GM18868 (cell line): ENCODE data around the gene NADK2.
A peak's percentile ranks its signal among the peaks of the same experiment; 100 is the strongest.
"Not testable (repeated sequence)": the region's sequence is repeated elsewhere in the genome, so short reads cannot be mapped to it uniquely, and the experiment has no call there.

ENCODE experiments used
- ATAC-seq: cut with Tn5 transposase; IDR thresholded peaks from one replicate; pipeline ENCODE4 v1.9.1; 2021; ENCODE audit warnings: mild to moderate bottlenecking, moderate library complexity; ENCODE audit not compliant: unreplicated experiment

NADK2 gene

DNA sequence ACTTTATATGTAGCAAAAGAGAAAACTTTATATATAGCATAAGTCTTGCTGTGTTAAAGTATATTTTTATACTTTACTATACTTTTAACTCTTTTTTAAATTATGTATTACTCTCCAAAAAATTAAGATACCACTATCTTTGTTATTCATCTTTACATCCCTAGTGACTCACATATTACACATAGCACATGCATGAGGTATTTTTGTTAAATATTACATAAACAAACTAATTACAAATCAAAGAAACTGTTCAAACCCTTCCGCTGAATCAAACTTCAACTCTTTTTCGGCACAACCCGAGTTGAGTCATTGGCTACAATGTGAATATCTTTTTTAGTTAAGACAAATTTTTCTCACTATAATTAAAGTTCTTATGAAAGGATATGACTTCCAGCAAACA, 32.1 kb downstream of the NADK2 start:
- ATAC-seq = no peak

DNA sequence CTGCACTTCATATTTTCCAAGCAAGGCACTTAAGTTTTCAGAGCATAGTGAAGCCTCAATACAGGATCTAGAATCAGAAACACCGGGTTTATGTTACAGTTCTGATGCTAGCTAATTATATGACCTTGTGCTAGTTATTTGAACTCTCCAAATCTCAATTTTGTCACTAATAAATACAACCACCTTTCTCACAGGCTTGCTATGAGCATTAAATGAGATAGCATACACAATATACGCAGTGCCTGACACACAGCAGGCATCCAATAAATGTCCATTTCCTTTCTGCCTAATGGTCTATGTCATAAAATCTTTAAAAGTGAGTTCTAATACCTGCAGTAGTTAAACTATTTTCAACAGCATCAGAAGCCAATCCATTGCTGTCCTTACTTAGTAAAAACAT, 32.9 kb downstream of the NADK2 start:
- no peak for ATAC-seq

DNA sequence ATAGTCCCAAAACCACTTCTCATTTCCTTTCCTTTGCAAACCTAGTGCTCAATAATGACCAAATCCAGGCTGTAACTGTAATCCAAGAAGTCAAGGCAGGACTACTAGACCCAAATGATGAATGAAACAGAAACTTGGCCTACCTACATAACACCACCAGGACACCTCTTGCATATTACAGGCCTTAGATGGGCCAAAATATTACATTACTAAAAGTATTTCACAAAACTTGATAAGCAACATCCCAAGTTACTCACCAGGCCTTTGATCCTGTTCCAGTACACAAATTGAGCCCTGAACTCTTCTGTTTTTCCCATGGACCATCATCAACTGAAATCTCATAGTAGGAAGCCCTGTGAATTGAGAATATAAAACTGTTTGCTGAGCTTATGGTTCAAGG, 34.8 kb downstream of the NADK2 start:
- ATAC-seq = no peak

DNA sequence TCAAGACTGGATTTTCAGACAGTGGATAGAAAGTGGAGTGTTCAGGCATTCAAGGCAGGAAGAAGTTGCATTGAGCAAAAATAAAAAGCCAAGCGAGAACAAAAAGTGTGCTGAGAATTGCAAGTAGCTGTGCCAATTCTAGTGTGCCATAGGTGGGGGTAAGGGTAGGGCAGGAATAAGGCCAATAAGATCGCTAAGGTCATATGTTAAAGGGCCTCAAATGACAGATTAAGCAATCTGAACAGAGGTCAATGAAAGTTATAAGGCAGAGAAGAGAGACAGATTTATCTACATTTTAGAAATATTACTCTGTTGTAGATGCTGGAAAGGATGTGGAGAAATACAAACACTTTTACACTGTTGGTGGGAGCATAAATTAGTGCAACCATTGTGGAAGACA, 36.4 kb downstream of the NADK2 start:
- ATAC-seq = no peak

DNA sequence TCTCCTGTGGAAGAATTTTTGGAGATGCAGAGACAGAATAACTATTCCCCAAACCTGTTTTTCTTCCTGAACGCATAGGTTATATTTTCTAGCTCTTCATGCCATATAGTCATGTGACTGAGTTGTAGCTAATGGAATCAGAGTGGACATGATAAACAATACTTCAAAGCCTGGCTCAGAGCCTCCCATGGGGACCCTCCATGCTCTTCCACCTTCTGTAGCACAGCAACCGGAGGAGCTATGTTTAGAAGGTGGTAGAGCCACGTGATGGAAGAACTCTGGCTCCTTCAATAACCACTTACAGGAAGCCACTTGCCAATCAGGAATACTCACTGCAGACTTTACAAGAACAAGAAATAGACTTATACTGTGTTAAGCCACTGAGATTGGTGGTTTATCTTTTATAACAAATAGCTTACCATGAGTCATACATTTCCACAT, 39.2 kb downstream of the NADK2 start:
- no peak for ATAC-seq

DNA sequence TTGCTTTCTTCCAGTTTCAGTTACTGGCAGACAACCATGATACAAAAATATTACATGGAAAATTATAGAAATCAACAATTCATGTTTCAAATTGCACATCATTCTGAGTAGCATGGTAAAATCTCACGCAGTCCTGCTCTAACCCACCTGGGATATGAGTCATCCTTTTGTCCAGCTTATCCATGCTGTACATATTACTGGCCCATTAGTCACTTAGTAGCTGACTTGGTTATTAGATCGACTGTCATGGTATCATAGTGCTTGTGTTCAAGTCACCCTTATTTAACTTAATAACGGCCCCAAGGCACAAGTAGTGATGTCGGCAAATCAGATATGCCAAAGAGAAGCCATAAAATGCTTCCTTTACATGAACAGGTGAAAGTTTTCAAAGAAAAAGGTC, 41.2 kb downstream of the NADK2 start:
- ATAC-seq = no peak

DNA sequence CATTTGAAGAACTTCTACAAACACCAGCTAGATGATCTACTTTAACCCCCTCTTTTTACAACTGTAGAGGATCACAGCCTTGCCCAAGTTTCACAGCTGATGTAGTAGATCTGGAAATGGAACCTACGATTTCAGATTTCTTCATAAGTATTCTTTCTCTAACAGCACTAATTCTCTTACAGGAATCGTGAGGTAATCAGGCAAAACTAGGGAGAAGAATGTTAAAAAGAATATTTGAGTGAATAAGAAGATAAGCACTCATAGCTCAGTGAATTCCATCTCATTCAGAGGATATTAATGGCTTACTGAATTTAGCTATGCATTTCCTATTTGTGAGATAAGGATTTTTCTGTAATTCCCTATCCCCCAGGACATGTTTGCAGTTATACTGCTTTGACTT, 42.1 kb downstream of the NADK2 start:
- ATAC-seq = no peak

DNA sequence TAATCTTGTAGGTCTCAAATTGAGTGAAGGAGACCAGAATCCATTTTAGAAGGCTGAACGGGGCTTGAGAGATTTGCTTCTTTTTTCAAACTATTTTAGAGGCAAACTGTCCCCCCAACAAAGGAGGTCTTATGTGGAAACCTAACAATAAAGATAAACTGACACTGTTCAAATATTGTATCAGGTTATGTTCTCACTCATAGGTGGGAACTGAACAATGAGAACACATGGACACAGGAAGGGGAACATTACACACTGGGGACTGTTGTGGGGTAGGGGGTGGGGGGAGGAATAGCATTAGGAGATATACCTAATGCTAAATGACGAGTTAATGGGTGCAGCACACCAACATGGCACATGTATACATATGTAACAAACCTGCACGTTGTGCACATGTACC, 42.9 kb downstream of the NADK2 start:
- not testable (repeated sequence) for ATAC-seq

DNA sequence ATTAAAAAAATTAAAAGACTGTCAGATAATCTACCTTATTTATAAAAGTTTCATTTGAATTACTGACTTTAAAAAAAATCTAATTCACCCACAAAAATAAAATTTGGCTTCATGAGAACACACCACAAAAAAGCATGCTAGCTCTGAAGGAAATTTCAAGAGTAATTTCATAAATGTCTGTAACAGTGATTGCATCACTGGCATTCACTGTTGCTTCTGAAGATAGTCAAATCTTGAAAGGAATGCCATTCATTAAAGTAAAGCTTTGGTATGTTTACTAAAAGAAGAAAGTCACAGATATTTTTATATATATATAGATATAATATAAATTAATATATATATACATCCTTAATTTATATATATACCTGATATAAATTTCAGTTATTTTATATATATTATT, 43.4 kb downstream of the NADK2 start:
- no peak for ATAC-seq

DNA sequence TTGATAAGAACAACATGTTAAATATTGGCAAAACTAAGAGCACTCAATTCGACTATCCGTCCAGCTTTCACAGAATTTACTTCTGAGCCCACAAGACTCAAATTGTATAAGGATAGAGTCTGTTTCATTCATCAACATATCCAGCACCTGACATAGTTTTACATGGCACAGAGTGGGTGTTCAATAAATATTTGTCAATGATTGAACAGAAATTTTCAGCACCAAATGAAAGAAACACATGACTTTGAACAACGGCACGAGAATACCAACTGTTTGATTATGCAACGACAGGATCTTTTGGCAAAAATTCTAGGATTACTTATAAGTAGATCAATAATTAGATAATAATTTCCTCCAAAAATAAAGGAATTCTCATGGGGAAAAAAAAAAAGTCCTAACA, 48.0 kb downstream of the NADK2 start:
- ATAC-seq = no peak

DNA sequence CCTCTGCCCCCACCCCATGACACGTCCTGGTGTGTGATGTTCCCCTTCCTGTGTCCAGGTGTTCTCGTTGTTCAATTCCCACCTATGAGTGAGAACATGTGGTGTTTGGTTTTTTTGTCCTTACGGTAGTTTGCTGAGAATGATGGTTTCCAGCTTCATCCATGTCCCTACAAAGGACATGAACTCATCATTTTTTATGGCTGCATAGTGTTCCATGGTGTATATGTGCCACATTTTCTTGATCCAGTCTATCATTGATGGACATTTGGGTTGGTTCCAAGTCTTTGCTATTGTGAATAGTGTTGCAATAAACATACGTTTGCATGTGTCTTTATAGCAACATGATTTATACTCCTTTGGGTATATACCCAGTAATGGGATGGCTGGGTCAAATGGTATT, 57.3 kb downstream of the NADK2 start:
- ATAC-seq = not testable (repeated sequence)

DNA sequence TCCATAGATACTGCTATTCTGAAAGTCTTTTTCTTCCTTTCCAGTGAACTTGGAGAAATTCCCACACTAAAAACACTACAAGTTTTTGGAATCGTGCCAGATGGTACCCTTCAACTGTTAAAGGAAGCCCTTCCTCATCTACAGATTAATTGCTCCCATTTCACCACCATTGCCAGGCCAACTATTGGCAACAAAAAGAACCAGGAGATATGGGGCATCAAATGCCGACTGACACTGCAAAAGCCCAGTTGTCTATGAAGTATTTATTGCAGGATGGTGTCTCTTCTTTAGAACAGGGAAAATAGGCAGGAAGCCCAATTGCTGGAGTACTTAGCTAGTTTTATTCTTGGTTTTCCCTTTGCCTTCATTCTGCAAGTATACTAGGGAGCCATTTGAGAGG, 60.0 kb downstream of the NADK2 start:
- no peak for ATAC-seq

DNA sequence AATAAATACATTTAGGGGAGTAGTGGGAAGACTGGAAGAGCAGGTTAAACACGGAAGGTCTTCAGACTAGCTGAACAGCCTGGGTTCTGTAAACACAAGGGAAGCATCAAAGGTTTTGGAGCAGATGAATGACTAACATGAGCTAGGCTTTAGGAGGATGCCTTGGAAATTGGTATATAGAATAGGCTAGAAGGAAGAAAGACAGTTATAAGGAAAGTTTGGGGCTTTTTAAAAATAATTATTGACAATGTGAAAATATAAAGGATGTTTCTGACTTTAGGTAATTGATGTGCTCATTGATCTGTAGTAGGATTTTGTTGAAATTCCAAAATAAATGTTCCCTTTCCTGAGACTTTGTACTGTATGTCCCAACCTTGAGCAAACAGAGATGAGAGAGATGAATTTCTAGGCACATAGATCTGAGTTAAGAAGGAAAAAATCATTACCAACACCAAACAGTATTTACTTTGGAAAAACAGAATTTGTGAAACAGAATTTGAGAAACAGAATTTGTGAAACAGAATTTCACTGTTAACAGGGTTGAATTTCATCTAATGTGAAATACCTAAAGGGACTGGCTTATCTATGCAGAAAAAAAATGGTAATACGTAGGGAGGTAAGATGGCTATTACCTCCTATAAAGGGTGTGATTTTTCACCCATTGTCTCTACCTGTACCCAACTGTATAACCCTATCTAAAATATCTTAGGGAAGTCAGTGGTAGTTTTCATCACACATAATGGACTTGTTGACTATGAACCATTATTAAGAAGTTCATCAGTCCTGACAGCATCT, 61.0 kb downstream of the NADK2 start:
- no peak for ATAC-seq

DNA sequence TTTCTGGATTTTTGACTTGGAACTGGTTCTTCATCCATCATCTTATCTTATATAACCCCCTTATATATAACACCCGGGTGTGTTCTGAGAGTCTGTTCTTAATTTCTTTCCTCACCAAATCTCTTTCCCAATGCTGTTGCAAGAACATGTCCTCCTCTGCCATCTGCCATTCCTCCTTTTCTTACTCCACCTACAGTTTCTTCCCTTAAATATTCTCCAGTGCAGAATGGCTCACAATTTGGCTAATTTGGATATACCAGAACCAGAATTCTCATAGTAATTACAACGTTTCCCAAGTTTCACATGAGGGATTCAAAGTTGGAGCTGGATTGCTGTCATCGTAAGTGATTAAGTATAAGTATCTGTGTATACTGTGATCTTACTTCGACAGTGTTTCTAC, 61.8 kb downstream of the NADK2 start:
- no peak for ATAC-seq

DNA sequence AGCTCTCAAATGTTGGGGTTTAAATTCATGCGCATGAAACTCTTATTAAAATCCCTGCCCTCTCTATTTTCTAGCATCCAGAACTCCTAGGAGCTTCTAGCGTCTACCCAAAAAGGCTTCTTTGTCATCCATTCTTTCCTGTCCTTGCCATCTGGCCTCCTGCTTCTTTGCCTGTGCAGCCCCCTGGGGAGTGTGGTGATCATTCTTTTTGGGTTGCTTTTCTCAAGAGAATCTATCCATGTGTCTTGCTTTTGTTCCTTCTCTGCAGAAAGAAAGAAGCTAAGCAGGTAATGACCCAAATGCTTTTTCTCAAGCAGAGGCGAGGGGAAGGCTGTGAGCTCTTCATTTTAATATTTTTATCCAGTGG, 63.2 kb downstream of the NADK2 start:
- ATAC-seq = no peak

DNA sequence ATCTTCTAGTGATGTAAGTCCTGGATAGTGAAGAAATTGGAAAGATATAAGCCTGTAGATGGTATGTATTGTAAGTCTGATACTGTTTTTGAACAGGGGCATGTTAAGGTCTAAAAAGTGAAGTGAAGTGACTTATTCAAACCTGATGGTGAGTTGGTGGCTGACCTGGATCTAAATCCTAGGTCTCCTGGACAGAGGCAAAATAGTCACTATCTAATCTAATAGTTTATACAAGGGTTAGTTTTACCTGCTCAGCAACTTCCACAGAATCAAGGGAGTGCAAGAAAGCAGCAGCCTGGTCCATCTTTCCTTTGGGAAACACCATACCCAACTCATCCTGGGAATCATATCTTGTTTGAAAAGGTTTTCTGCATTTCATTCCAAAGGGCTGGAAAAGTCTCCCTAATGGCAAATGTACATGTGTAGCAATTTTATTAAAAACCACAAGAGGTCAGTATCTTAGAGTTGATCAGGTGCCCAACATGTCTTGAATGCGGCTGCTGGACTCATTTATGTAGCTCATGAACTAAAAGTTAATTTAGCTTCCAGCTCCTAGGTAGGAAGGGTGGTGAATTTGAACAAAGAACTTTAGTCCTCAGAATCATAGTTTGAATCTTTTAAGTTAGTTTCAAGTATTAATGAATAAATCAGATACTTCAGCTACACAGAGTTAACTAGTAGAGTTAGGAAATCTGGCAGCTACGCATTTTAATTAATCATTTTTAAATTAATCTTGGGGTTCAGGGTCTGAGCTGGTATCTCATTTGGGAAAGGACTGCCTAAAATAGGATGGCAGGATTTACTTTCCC, 63.8 kb downstream of the NADK2 start:
- ATAC-seq = no peak

DNA sequence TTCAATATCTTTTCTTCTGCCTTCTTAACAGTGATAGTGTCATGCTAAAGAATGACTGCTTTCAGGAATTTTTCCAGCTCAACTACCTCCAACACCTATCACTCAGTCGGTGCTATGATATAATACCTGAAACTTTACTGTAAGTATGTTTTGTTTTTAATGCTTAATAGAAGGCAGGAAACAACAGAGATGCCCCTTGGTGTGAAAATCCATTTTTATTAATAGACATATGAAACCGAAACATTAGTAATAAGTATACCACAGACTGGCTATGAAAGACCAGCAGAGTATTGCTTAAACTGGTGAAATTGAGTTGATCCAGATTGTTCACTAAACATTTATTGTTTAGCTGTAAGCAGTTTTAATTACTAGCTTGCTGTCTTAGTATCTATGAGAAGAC, 64.6 kb downstream of the NADK2 start:
- peak; percentile 98 for ATAC-seq

DNA sequence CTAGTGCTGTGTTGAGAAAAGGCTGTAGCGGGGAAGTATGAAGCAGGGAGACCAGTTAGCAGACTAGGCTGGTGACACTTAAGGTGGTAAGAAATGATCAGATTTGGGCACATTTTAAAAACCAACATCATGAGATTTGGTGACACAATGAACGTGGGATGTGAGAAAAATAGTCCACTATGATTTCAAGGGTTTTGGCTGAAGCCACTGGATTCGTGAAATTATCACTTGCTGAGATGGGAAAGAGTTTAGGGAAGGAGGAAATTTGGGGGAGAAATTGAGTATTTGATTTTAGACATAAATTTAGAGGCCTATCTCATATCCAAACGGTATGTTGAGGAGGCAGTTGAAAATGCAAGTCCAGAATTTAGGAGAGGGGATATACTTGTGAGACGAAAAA, 66.7 kb downstream of the NADK2 start:
- ATAC-seq = no peak

DNA sequence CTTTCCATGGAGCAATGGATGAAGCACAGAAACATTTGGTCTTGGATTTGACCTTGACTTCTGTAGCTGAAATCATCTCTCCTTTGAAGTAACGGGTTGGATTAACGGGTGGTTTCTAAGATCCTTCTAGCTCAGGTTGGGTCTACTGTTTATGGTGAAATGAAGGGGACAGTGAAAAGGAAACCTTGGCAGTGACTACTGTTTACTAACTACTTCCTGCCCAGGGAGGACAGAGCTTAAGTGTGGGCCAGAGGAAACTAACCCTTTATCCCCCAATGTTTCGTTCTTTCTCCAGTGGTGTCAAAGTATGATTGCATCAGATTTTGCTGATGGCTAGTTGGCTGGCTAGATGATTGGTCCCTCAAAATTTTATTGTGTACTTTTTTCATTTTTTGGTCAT, 67.6 kb downstream of the NADK2 start:
- no peak for ATAC-seq

DNA sequence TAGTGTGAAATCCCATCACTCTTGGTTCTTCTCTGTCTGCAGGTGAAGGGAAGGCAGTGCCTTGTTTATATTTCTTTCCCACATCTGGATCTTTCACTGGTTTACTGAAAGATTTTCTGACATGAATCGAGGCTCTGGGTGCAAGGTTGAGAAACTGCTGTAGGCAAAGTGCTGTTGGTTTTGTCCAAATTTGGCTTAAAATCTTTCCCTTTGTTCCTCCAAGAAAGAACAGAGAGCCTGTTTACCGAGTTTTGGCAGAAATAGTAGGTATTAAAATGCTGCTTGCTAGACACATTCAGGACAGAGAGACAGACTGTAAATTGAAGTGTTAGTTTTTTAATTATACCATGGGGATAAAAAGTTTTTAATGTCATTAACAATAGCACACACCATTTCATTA, 68.3 kb downstream of the NADK2 start:
- no peak for ATAC-seq

DNA sequence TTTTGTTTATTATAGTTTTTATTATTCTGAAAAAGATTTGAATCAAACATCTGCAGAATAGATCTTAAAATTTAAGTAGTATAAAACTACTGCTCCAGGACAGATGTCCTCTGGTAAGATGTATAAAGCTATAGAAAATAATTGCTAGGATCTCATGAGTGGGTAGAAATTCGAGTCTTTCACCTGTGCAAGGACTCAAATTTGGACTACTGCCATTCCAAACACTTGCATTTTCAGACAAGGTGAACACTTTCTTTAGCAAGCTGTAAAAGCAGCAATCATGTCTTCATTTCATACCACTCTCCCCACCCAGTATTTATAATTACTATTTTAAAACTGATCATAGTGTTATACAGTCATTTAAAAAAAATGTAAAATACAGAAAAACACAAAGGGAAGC, 69.1 kb downstream of the NADK2 start:
- no peak for ATAC-seq

DNA sequence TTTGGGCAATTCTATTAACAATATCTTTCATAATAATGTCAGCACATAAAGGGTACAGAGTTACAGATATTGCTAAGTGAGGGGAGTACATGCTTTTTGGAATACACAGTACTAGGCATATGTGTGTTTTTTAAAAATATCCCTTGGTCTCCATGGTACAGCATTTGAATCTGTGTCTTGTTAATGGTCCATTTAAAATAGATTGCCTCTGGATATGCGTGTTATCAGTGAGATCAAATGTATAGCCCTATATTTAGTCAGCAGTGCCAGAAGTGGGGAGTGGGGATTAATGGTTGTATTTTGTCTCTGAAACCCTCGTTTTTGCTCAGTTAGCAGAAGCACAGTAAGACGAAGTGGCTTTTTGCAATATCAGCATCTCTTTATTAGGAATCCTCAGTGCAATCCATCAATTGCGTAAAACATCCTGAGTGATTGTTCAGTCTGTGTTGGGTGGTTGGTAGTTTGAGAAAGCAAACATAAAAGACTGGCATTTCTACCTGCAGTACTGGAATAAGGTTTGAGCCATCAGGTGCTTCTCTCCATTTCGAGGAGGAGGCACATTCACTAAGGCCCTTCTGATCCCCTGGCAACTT, 70.8 kb downstream of the NADK2 start:
- no peak for ATAC-seq
